HFFc6 (cell line): ENCODE results near the gene CAMK2G. TPM values are rescaled to one million over a fixed set of nuclear protein-coding genes. Genes with fewer than 3 reads are reported as not detected.
"Not testable (repeated sequence)": the region's sequence is repeated elsewhere in the genome, so short reads cannot be mapped to it uniquely, and the experiment has no call there.

ENCODE experiments used
- DNase-seq: peaks from one replicate; pipeline ENCODE4 v3.0.0-alpha.2; 2018
- H3K27ac Mint-ChIP-seq: 2 replicates; pipeline ENCODE4 v1.8.0; 2020; ENCODE audit warnings: mild to moderate bottlenecking, mixed read lengths
- H3K27me3 Mint-ChIP-seq: 2 replicates; pipeline ENCODE4 v1.8.0; 2021; ENCODE audit warnings: mild to moderate bottlenecking, moderate library complexity, mixed read lengths; ENCODE audit not compliant: insufficient read depth
- H3K36me3 Mint-ChIP-seq: 2 replicates; pipeline ENCODE4 v1.8.0; 2021; ENCODE audit warnings: low read depth, mixed read lengths
- H3K4me1 Mint-ChIP-seq: 2 replicates; pipeline ENCODE4 v1.8.0; 2020; ENCODE audit warnings: low read depth, mixed read lengths
- H3K4me3 Mint-ChIP-seq: 2 replicates; pipeline ENCODE4 v1.8.0; 2020; ENCODE audit warnings: mild to moderate bottlenecking, moderate library complexity, mixed read lengths
- H3K9me3 Mint-ChIP-seq: 2 replicates; pipeline ENCODE4 v1.8.0; 2020; ENCODE audit warnings: mild to moderate bottlenecking, mixed read lengths
- CTCF ChIP-seq: fragments of 200-600 bp; sonication (generic); IDR thresholded peaks from 2 replicates; pipeline ENCODE4 v1.5.0; 2021; ENCODE audit warnings: antibody characterized with exemption, mild to moderate bottlenecking
- total RNA-seq, 6 experiments: library from RNA; stranded (reverse); fragmentation: NEBNext Ultra II Directional; extraction: Animal tissue kit (Norgen Biotek cat#: 25700); gene quantifications; 2 replicates in 1 of 6; 3 replicates in 5 of 6; pipeline ENCODE4 v1.2.3, GENCODE V29; 2021

The CAMK2G gene
- total RNA-seq, 6 experiments from 2014 or later = 24.6 to 33.1 (median 28.1) TPM

- H3K27ac Mint-ChIP-seq = no peak overlapping the region
- H3K4me3 Mint-ChIP-seq = no peak overlapping the region
- peaks cover 25% of the 10 kb centered on the region for H3K36me3 Mint-ChIP-seq
- H3K4me1 Mint-ChIP-seq = peaks cover 49% of the 10 kb centered on the region
- DNase-seq = no peak
- no peak for TF ChIP-seq CTCF
- H3K9me3 Mint-ChIP-seq = no peaks in the 10 kb centered on the region
- H3K27me3 Mint-ChIP-seq = peaks cover 2% of the 10 kb centered on the region
Measured at GRCh38 chr10:73839276-73839966, 34.9 kb downstream of the CAMK2G start.

- TF ChIP-seq CTCF = no peak
- Mint-ChIP-seq H3K9me3 (no peaks in the 10 kb centered on the region), H3K27me3 (peaks cover 1% of the 10 kb centered on the region), H3K4me1 (peaks cover 47% of the 10 kb centered on the region), H3K4me3 (no peak overlapping the region), H3K27ac (peak overlapping the region; percentile 69), H3K36me3 (peaks cover 28% of the 10 kb centered on the region)
- no peak for DNase-seq
Measured at GRCh38 chr10:73838827-73839226, 35.5 kb downstream of the CAMK2G start.

- Mint-ChIP-seq H3K4me3 (no peak overlapping the region), H3K27me3 (peaks cover 1% of the 10 kb centered on the region; the same call in 1 of the 2 replicates), H3K27ac (peak overlapping the region; percentile 90; the same call in 1 of the 2 replicates), H3K4me1 (peaks cover 41% of the 10 kb centered on the region), H3K9me3 (no peaks in the 10 kb centered on the region), H3K36me3 (peaks cover 22% of the 10 kb centered on the region)
- no peak for TF ChIP-seq CTCF
- DNase-seq = no peak
Measured at GRCh38 chr10:73838008-73838567, 36.3 kb downstream of the CAMK2G start.

- no peak for TF ChIP-seq CTCF
- Mint-ChIP-seq H3K9me3 (no peaks in the 10 kb centered on the region), H3K4me1 (peaks cover 35% of the 10 kb centered on the region), H3K27ac (peak overlapping the region; percentile 90), H3K36me3 (peaks cover 18% of the 10 kb centered on the region), H3K4me3 (no peak overlapping the region; the same call in 1 of the 2 replicates), H3K27me3 (peaks cover 1% of the 10 kb centered on the region; the same call in 1 of the 2 replicates)
- DNase-seq = peak; percentile 51
Measured at GRCh38 chr10:73837072-73837471, 37.3 kb downstream of the CAMK2G start.

GRCh38 chr10:73836427-73836980 lies 37.9 kb downstream of the CAMK2G start:
- peaks cover 18% of the 10 kb centered on the region for H3K36me3 Mint-ChIP-seq
- peaks cover 31% of the 10 kb centered on the region for H3K4me1 Mint-ChIP-seq
- H3K27me3 Mint-ChIP-seq = peaks cover 1% of the 10 kb centered on the region; the same call in 1 of the 2 replicates
- H3K27ac Mint-ChIP-seq = peak overlapping the region; percentile 90
- DNase-seq = no peak
- no peak overlapping the region for H3K4me3 Mint-ChIP-seq
- TF ChIP-seq CTCF = no peak
- H3K9me3 Mint-ChIP-seq = no peaks in the 10 kb centered on the region

GRCh38 chr10:73829090-73829489 lies 45.3 kb downstream of the CAMK2G start:
- peaks cover 11% of the 10 kb centered on the region for H3K4me1 Mint-ChIP-seq
- not testable (repeated sequence) for H3K27ac Mint-ChIP-seq, H3K9me3 Mint-ChIP-seq, H3K36me3 Mint-ChIP-seq, H3K27me3 Mint-ChIP-seq, DNase-seq, H3K4me3 Mint-ChIP-seq
